Bronchial epithelial cell (primary cell): ENCODE data around the gene CMSS1. TPM values are rescaled to one million over a fixed set of nuclear protein-coding genes. Genes with fewer than 3 reads are reported as not detected.

Source experiments
- DNase-seq: peaks from one replicate; pipeline ENCODE4 v3.0.0-alpha.2; 2010; ENCODE audit warnings: low read depth
- FAIRE-seq: peaks from 2 replicates; lab custom pipeline; 2011; peaks lifted over from hg19 to GRCh38; lab: Jason Lieb, UNC
- H3K27me3 ChIP-seq: 2 replicates; pipeline ENCODE4 v1.5.1; 2011; ENCODE audit warnings: low read length; ENCODE audit not compliant: control insufficient read depth, insufficient read depth
- H3K36me3 ChIP-seq: 2 replicates; pipeline ENCODE4 v1.5.1; 2011; ENCODE audit warnings: low read length; ENCODE audit not compliant: control insufficient read depth, insufficient read depth
- H3K4me3 ChIP-seq: 2 replicates; pipeline ENCODE4 v1.5.1; 2011; ENCODE audit warnings: mild to moderate bottlenecking, low read depth, low read length, control low read depth
- total RNA-seq: library from RNA; depleted of rRNA; stranded (reverse); fragments of >200 nt; gene quantifications from 2 replicates; pipeline ENCODE4 v1.2.1, GENCODE V29; 2014
- TF ChIP-seq, protein P1 (sequence below): IDR thresholded peaks from 2 replicates; pipeline ENCODE4 v1.5.1; 2011; ENCODE audit warnings: mild to moderate bottlenecking, moderate library complexity, low read length, control low read depth, inconsistent platforms; ENCODE audit not compliant: insufficient read depth, severe bottlenecking

The CMSS1 gene
- total RNA-seq, 1 donor from 2014 or later = 21.3 TPM

DNA sequence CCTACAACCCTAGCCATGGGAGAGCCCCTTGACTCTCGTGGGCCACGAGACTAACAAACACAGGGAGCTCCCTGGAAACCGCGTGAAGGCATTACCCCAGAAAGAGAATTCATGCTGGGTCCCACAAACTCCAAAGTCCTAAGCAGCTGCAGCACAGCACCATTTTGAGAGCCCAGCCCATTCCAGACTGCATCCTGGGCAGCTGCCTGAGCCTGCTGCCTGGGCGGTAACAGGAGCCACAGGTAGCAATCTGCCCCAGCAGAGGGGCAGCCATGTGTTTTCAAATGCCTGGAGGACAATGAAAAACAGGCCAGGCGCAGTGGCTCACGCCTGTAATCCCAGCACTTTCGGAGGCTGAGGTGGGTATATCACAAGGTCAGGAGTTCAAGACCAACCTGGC lies 380.2 kb downstream of the CMSS1 start:
- Histone ChIP-seq H3K4me3 (no peak overlapping the region), H3K36me3 (no peaks in the 10 kb centered on the region), H3K27me3 (no peaks in the 10 kb centered on the region)
- TF ChIP-seq, protein P1, sequence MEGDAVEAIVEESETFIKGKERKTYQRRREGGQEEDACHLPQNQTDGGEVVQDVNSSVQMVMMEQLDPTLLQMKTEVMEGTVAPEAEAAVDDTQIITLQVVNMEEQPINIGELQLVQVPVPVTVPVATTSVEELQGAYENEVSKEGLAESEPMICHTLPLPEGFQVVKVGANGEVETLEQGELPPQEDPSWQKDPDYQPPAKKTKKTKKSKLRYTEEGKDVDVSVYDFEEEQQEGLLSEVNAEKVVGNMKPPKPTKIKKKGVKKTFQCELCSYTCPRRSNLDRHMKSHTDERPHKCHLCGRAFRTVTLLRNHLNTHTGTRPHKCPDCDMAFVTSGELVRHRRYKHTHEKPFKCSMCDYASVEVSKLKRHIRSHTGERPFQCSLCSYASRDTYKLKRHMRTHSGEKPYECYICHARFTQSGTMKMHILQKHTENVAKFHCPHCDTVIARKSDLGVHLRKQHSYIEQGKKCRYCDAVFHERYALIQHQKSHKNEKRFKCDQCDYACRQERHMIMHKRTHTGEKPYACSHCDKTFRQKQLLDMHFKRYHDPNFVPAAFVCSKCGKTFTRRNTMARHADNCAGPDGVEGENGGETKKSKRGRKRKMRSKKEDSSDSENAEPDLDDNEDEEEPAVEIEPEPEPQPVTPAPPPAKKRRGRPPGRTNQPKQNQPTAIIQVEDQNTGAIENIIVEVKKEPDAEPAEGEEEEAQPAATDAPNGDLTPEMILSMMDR = no peak
- FAIRE-seq = no peak
- no peak for DNase-seq

DNA sequence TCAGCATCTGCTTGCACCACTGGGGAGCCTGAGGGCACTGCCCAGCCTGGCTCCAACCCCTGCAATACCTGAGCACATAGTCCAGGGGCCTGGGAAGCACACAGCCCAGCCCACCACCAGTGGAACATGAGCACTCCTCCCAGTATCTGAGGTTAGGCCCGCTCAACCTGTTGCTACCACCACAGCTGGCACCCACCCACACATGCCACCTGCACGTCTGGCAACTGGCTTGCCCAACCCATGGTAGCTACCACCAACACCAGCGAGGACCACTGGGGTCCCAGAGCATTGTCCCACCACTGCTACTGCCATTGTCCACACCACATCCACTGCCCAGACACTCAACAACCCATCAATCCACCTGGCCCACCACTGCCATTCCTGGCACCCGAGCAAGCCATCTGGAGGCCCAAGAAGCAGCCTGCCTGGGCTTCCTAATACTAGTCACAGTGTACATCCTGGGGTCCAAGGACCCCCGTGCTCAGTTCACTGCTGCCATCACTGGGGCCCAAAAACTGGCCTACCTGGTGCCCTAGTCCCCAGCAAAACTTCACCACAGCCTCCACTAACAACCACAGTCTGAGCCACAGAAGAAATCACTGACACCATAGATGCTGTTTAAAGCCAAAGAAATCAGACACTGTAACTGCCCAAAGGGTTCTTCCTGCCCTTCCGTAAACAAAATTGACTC lies 381.1 kb downstream of the CMSS1 start:
- TF ChIP-seq, protein P1 = no peak
- no peak overlapping the region for H3K4me3 ChIP-seq
- FAIRE-seq (no peak), DNase-seq (no peak)
- H3K27me3 ChIP-seq = no peaks in the 10 kb centered on the region
- H3K36me3 ChIP-seq = no peaks in the 10 kb centered on the region

DNA sequence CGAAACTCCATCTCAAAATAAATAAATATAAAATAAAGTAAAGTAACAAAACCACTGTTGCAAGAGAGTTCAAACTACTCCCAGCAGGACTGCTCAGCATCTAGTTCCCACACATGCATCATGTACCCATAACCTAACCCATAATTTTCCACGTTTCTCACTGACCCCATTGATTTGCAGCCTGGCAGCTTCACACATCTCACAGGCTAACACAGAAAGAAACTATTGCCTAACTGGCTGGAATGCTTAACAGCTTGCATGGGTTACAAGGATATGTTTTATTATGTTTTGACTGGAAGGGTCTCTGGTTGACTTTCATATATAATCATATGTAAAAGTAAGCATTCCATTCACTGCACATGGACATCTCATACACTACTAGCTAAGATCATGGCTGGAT lies 387.5 kb downstream of the CMSS1 start:
- no peak overlapping the region for H3K4me3 ChIP-seq
- H3K36me3 ChIP-seq = no peaks in the 10 kb centered on the region
- TF ChIP-seq, protein P1 = no peak
- no peak for DNase-seq
- H3K27me3 ChIP-seq = no peaks in the 10 kb centered on the region
- no peak for FAIRE-seq

DNA sequence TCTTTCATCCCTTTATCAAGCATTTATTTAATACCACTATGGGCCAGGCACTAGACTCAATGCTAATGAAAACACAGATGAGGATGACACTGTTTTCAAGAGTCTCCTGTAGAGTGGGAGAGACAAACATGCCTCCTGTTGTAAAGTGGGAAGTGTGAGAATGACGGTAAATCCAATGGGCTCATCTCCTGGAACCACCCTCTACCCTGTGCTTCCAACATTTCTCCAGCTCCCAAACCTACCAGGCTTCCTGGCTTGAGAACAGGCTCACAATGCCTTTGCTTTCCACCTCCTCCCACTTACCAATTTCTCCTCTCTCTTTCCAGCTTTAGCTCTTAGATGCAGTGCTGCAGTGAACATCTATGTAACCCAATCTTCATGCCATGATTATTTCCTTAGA lies 389.0 kb downstream of the CMSS1 start:
- TF ChIP-seq, protein P1 = no peak
- no peak for FAIRE-seq

DNA sequence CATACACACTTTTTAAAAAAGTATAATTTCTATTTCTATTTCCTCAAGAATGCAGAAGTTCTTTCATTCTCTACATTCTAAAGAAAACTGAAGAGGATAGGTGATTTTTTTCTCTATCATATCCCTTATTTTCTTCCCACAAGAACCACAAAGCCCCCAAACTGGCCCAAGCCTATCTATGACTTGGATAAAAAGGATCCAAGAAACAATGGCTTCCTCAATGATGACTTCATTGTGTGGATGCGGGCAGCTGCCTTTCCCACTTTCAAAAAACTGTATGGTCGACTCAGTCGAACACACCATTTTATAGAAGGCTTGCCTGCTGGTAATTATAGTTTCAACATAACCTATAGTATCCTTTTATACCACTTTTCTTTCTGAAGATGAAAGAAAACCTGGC lies 390.2 kb downstream of the CMSS1 start:
- TF ChIP-seq, protein P1 = no peak

More for the DNA sequence above, 389.0 kb downstream of the CMSS1 start:
- DNase-seq = no peak
- Histone ChIP-seq H3K36me3 (no peaks in the 10 kb centered on the region), H3K4me3 (no peak overlapping the region), H3K27me3 (no peaks in the 10 kb centered on the region)

DNA sequence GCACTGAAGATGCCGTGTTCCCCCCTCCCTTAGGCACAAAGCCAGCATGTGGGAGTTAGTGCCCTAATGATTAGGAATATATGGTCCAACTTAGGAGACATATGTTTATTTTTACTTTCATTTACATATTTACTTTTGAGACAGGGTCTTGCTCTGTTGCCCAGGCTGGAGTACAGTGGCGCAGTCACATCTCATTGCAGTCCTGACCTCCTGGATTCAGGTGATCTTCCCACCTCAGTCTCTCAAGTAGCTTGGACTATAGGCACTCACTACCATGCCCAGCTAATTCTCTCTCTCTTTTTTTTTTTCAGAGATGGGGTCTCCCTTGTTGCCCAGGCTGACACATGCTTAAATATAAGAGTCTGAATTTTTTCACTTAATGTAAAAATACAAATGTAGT lies 391.5 kb downstream of the CMSS1 start:
- no peak for FAIRE-seq
- Histone ChIP-seq H3K36me3 (no peaks in the 10 kb centered on the region), H3K27me3 (no peaks in the 10 kb centered on the region), H3K4me3 (no peak overlapping the region)
- DNase-seq = no peak
- TF ChIP-seq, protein P1 = no peak

More for the DNA sequence above, 390.2 kb downstream of the CMSS1 start:
- Histone ChIP-seq H3K27me3 (no peaks in the 10 kb centered on the region), H3K36me3 (no peaks in the 10 kb centered on the region), H3K4me3 (no peak overlapping the region)
- FAIRE-seq = no peak
- DNase-seq = no peak
